Vagina (tissue), 2 donors: ENCODE results near the gene KRT7.

Experiments used
- POLR2A ChIP-seq, 2 donors: fragments of 450-650 bp; IDR thresholded peaks; one replicate each; pipeline ENCODE4 v1.6.1; 2017; ENCODE audit warnings: antibody characterized with exemption in 2 of 2, mild to moderate bottlenecking in 2 of 2, moderate library complexity in 2 of 2
- TF ChIP-seq, protein P1 (sequence below), 3 experiments: fragments of 450-650 bp in 2 of 3; fragments of 200-600 bp in 1 of 3; sonication (generic) in 1 of 3; IDR thresholded peaks; one replicate each; pipeline ENCODE4 v1.5.1; 2017 to 2019; ENCODE audit warnings: antibody characterized with exemption in 3 of 3, mild to moderate bottlenecking in 2 of 3, moderate library complexity in 2 of 3

DNA sequence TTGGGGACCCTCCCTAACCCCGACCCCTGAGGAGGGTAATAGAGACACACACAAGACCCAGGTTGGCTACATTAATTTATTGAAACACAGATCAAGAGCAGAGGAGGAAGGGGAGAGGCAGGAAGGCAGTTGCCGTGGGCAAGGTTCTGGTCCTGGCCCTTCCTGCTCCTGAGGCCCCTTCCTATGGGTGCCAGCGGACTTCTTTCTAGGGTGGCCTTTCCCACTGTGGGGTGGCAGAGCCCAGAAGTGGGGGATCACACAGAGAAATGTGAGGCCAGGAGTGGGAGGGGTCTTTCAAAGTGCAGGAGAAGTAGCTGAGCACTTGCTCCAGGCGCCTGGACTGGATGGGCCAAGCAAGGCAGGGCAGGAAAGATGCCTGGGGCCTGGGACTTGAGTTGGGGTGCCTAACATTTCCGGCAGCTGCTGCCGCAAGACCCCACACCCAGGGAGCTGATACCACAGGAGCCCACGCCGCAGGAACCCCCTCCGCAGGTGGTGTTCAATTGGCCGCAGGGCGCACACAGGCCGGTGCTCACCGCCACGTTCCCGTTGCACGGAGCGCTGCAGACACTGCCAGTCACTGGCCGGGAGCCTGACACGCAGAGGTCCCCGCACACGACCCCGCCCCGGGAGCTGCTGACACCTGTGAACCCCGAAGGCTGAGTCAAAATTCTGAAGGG is 52.9 kb downstream of the KRT7 start:
- no peak for TF ChIP-seq POLR2A (IDR thresholded peaks at IDR 0.05)
- TF ChIP-seq, protein P1, sequence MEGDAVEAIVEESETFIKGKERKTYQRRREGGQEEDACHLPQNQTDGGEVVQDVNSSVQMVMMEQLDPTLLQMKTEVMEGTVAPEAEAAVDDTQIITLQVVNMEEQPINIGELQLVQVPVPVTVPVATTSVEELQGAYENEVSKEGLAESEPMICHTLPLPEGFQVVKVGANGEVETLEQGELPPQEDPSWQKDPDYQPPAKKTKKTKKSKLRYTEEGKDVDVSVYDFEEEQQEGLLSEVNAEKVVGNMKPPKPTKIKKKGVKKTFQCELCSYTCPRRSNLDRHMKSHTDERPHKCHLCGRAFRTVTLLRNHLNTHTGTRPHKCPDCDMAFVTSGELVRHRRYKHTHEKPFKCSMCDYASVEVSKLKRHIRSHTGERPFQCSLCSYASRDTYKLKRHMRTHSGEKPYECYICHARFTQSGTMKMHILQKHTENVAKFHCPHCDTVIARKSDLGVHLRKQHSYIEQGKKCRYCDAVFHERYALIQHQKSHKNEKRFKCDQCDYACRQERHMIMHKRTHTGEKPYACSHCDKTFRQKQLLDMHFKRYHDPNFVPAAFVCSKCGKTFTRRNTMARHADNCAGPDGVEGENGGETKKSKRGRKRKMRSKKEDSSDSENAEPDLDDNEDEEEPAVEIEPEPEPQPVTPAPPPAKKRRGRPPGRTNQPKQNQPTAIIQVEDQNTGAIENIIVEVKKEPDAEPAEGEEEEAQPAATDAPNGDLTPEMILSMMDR (IDR thresholded peaks at IDR 0.05): no peak
